HG02571 (cell line): ENCODE results near the gene TRIM71.
A peak's percentile ranks its signal among the peaks of the same experiment; 100 is the strongest.
"Not testable (repeated sequence)": the region's sequence is repeated elsewhere in the genome, so short reads cannot be mapped to it uniquely, and the experiment has no call there.

ENCODE experiments used
- ATAC-seq: cut with Tn5 transposase; IDR thresholded peaks from one replicate; pipeline ENCODE4 v1.9.1; 2021; ENCODE audit warnings: mild to moderate bottlenecking, moderate library complexity; ENCODE audit not compliant: unreplicated experiment

The TRIM71 gene

GRCh38 chr3:32817558-32818228, at the start of gene TRIM71:
TSS of gene TRIM71 (plus strand) at chr3:32817997. CDS start at chr3:32818081, 84 bp downstream.
- ATAC-seq = no peak

DNA sequence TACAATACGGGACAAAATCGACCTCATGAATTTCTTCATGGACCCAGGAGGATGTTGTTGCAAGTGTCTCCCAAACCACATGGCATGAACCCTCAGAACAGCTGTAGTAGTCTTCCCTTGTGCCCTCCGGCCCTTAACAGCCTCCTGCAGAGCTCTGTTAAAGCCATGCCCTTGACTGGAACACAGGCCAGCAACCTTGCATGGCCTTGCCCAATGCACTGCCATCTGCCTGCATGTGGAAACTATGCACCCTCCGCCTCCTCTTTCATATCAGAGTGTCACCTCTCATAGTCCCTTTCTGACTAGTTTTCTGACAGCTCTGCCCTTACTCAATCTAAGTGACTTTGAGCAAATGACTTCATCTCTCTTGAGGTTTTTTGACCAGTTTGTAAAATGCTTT, 39.4 kb upstream of the TRIM71 start:
- ATAC-seq = no peak

- no peak for ATAC-seq
Observed at GRCh38 chr3:32780071-32780734, 37.6 kb upstream of the TRIM71 start.

DNA sequence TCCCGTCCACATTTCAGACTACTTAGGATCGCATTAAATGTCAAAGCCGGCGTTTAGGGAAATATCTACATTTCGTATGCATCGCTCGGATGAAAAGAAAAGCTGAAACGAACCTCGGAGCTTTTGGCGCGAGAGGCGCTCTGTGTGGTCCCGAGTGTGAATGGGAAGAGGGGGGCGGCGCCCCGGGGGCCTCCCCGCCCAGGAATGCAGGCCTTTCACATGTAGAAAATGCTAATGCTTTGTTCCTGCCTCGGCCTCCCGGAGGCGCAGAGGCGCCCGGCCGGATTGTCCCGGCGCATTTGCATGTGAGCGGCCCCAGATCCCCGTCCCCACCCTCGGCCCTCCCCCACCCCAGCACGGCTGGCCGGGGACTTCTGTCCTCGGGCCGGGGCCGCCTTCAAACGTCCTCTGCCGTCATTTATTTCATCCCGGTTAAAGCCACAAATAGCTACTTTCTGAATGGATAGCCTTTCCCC, 37.0 kb upstream of the TRIM71 start:
- ATAC-seq = peak; percentile 43

DNA sequence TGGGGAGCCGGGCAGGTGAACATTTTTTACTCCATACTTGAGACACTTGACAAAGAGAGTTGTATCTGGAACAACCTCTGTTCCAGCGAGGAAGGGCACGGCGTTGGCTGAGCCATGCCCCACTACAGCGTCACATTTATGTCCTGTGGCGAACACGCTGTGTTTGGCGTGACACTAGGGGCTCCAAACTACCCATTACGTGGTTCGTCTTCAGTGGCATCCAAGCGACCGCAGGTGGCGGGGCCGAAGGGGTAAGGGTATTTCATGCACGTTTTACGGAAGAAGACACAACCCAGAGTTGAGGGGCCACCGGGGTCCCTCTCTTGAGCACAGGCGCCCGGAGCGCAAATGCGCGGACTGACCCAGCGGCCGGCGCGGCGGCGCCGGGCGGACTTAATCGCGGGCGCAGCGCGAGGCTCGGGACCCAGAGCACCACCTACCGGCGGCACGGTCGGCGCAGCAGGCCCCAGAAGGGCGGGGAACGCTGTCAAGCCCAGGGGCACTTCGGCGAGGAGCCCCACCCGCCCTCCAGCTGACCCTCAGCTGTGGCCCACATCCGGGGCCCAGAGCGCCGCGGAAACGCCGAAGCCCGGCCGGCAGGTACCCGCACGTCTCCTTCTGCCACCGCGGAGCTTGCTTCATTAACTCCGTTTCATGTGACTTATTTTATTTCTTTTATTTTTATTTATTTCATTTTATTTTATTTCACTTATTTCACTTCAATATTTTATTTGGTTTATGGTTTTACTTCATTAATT, 36.4 kb upstream of the TRIM71 start:
- peak; percentile 86 for ATAC-seq

- ATAC-seq = not testable (repeated sequence)
Observed at GRCh38 chr3:32781969-32782270, 35.9 kb upstream of the TRIM71 start.

- ATAC-seq = no peak
Observed at GRCh38 chr3:32782407-32782806, 35.4 kb upstream of the TRIM71 start.

GRCh38 chr3:32791833-32792232, 26.0 kb upstream of the TRIM71 start:
- ATAC-seq = no peak

DNA sequence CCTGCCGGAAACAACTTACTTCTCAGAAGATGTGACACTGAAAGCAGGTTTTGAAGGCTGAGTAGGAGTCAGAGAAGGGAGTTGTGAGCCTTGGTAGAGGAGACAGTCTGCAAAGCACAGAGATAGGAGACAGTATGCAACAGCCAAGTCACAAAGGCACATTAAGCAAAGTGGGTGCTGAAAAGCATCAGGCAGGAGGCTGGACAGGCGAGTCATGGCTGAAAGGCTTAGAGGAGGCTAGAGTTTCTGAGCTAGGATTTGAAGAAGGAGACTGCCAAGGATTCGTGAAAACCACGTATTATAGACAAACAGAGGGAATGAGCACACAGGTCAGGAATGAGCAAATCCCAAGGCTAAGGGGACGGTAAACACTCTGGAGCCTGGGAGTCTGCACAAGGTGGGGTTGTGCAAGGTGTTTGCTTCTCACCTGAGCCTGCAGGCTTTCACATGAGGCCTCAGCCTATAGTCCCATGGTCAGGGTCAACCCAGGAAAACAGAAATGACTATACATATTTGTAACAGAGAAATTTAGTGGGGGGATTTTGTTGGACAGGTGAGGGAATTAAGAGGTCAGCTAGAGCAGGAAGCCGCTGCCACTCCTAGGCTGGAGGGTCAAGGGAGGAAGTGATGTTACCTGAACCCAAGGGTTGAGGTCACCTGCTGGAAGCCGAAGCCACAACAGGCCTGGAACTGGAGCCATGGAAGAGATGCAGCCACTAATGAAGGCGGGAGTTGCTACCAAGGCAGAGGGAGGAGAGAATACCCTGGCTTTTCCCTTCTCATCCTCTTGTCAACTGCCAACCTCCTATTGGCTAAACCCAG, 23.1 kb upstream of the TRIM71 start:
- no peak for ATAC-seq

GRCh38 chr3:32796384-32796950, 21.3 kb upstream of the TRIM71 start:
- not testable (repeated sequence) for ATAC-seq

- ATAC-seq = no peak
Observed at GRCh38 chr3:32797776-32798175, 20.0 kb upstream of the TRIM71 start.

DNA sequence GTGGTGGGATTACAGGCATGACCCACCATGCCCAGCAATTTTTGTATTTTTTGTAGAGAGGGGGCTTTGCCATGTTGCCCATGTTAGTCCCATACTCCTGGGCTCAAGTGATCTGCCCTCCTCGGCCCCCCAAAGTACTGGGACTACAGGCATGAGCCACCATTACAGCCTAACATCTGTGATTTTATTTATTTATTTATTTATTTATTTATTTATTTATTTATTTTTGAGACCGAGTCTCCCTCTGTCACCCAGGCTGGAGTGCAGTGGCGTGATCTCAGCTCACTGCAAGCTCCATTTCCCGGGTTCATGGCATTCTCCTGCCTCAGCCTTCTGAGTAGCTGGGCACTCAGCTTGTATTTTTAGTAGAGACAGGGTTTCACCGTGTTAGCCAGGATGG, 16.4 kb upstream of the TRIM71 start:
- not testable (repeated sequence) for ATAC-seq

DNA sequence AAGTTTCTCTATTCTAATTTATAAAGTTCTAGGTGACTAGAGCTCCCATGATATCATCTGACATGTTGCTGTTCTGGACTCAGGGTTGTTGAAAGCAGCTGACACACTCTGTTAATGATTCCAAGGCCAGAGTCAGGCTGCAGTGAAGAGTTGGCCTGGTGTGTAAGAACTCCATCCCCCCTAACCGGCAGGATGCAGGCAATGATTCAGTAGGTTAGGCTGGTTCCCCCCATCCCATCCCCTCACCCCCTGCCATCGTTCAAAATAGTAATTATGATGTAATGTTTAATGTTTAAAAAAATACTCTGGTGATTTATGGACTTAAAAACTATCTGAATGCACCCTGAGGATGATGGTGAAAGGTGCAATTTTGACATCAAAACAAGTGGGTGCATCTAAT, 4.6 kb upstream of the TRIM71 start:
- no peak for ATAC-seq

DNA sequence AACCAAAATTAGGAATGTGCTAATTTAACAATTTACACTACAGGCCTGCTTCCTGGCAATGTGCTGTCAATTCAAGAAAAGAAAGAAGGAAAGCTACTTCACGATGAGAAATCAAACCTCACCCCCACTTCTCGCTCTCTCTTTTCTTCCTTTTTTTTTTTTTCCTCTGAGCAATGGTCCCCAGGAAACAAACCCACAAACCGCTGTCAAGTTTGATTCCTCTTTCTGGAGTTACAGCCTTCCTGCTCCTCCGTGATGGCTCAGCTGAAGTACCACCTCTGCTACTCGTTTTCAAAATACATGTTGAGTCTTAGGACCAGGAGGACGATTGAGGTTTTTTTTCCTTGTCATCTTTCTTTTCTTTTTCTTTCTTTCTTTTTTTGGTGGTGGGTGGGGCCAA, 3.4 kb upstream of the TRIM71 start:
- no peak for ATAC-seq

GRCh38 chr3:32815841-32816438, 1.9 kb upstream of the TRIM71 start:
- no peak for ATAC-seq

DNA sequence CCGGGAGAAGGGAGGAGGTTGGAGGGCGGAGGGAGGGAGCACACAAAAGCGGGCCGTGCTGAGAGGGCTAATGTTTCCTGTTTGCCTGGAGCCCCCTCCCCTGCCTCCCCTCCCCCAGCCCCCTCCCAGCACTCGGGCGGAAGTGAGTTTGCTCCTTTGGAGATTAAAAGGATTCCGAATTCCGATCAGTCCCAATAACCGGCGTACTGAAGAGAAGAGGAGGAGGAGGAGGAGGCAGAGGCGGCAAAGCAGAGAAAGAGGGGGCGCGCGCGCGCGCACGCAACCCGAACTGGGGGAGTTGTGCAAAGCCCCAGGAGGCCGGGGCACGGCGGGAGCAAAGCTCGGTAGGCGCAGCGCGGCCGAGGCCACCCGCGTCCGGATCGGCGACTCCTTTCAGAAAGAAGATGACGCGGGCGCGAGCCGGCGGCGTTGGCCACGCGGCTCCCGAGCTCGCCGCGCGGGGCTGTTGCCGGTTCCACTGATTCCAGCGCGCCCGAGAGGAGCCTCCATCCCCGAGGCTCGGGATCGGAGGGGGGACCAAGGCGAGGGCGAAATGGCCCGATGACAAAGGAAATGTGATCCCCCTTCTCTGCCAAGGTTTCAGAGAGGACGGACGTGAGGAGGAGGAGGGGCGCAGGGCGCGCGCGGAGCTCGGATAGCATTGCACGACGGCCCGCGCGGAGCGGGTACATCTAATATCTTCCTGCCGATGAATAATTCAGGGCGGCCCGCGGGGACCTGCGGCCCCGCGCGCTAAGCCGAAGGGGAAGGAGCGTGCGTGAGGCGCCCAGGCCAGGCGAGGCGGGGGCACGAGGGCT, 1.1 kb upstream of the TRIM71 start:
- ATAC-seq = no peak

DNA sequence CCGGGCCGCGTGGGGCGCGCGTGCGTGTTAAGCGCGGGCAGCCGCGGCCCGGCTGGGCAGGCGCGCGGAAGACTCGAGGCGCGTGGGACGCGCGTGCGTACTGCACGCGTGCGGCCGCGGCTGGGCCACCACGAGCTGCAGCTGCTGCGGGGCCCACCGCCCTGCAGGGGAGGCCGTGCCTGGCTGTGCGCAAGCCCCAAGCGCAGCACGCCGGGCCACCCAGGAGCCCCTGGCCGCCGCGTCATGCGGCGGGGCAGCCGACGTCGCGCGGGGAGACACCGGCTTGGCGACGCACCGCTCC, 590 bp upstream of the TRIM71 start:
- no peak for ATAC-seq

- no peak for ATAC-seq
Observed at GRCh38 chr3:32818229-32818969, 602 bp downstream of the TRIM71 start.

- no peak for ATAC-seq
Observed at GRCh38 chr3:32818970-32819511, 1.2 kb downstream of the TRIM71 start.
